Transverse colon (tissue), 4 donors: Measurements from ENCODE around the gene ABHD17A. TPM values are rescaled to one million over a fixed set of nuclear protein-coding genes. Genes with fewer than 3 reads are reported as not detected.

Experiments
- DNase-seq: peaks from one replicate; pipeline ENCODE4 v3.0.0-alpha.2; 2019
- H3K27ac ChIP-seq, 4 donors: fragments of 200-600 bp; sonication (generic); 2 replicates each; pipeline ENCODE4 v1.5.1; 2016 to 2018; ENCODE audit warnings: inconsistent platforms in 4 of 4
- H3K27me3 ChIP-seq: fragments of 200-600 bp; sonication (generic); 2 replicates; pipeline ENCODE4 v1.5.1; 2017; ENCODE audit warnings: inconsistent platforms
- H3K36me3 ChIP-seq, 4 donors: fragments of 200-600 bp; sonication (generic); 2 replicates each; pipeline ENCODE4 v1.5.1; 2017 to 2019; ENCODE audit warnings: inconsistent platforms in 4 of 4
- H3K4me1 ChIP-seq, 4 donors: fragments of 200-600 bp; sonication (generic); 2 replicates each; pipeline ENCODE4 v1.5.1; 2017 to 2020; ENCODE audit warnings: inconsistent platforms in 4 of 4
- H3K4me3 ChIP-seq, 4 donors: fragments of 200-600 bp; sonication (generic); 1 replicate in 1 of 4; 2 replicates in 3 of 4; pipeline versions ENCODE4 v1.5.1 to v1.6.1; 2017 to 2019; ENCODE audit warnings: inconsistent platforms in 4 of 4
- H3K9me3 ChIP-seq, 2 donors: fragments of 200-600 bp; sonication (generic); 2 replicates each; pipeline ENCODE4 v1.5.1; 2017 to 2019; ENCODE audit warnings: inconsistent platforms in 2 of 2
- EP300 ChIP-seq: sonication (generic); formaldehyde crosslinking; IDR thresholded peaks from one replicate; pipeline ENCODE4 v1.6.1; 2017; ENCODE audit warnings: antibody characterized with exemption, low read depth
- POLR2A ChIP-seq: fragments of 450-650 bp; IDR thresholded peaks from one replicate; pipeline ENCODE4 v1.6.1; 2016; ENCODE audit warnings: antibody characterized with exemption, mild to moderate bottlenecking, moderate library complexity
- POLR2AphosphoS5 ChIP-seq, 3 donors: sonication (generic); formaldehyde crosslinking; IDR thresholded peaks; one replicate each; pipeline ENCODE4 v1.6.1; 2016; ENCODE audit warnings: antibody characterized with exemption in 3 of 3
- WGBS, 2 donors: methylation state at CpG; one replicate each; pipeline ENCODE4 v1.1.5; 2018; ENCODE audit warnings: low coverage in 1 of 2; 5-methylcytosine and 5-hydroxymethylcytosine counted together
- in situ Hi-C, 4 donors: fragments of 200-750 bp; cut with MboI; loops; one replicate each; pipeline versions ENCODE4 v1.15.0 to v1.15.1; 2017; ENCODE audit warnings: low sequenced_read_pairs in 3 of 4, low pct_ligation_motif_present in 1 of 4, low pct_unique_long_range_greater_than_20kb in 1 of 4
- intact Hi-C: fragments of 100-400 bp; cut with DNase I; formaldehyde crosslinking; loops from one replicate; pipeline ENCODE4 v1.15.1; 2023; ENCODE audit warnings: low total_unique reads
- total RNA-seq, 4 donors: library from RNA; depleted of rRNA; stranded (reverse); fragments of >200 nt; gene quantifications; one replicate each; pipeline ENCODE4 v1.1.0, GENCODE V29; 2016
- TF ChIP-seq, protein P1 (sequence below), 5 experiments: fragments of 200-600 bp in 3 of 5; fragments of 450-650 bp in 2 of 5; sonication (generic) in 3 of 5; IDR thresholded peaks; 1 replicate in 2 of 5; 2 replicates in 3 of 5; pipeline ENCODE4 v1.5.1; 2016 to 2017; ENCODE audit warnings: antibody characterized with exemption in 5 of 5, inconsistent platforms in 3 of 5, mild to moderate bottlenecking in 2 of 5, moderate library complexity in 1 of 5

Gene ABHD17A
- total RNA-seq, 4 donors from 2014 or later, result 90.0 to 179 (median 140) TPM

DNA sequence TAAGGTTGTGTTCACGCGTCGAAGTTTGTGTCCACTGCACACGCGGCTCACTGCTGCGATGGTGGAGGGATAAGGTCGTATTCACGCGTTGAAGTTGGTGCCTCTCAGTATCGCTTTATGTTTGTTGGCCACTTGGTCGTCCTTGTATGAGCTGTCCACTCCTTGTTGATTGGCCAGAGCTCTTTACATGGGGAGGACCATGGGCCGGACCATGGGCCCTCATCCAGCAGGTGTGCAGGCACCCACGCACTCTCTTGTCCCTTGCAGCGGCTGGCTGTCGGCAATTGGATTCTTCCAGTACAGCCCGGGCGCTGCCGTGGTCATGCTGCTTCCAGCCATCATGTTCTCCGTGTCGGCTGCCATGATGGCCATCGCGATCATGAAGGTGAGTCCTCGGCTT lies 37.5 kb upstream of the ABHD17A start:
- no peaks in the 10 kb centered on the region for H3K9me3 ChIP-seq
- no peak overlapping the region for H3K27ac ChIP-seq
- no peak for DNase-seq
- H3K36me3 ChIP-seq, result peaks cover 0 to 33% (median 14%) of the 10 kb centered on the region in 4 donors
- TF ChIP-seq POLR2AphosphoS5 (IDR thresholded peaks at IDR 0.05) (no peak), EP300 (no peak), POLR2A (no peak)
- TF ChIP-seq, protein P1, sequence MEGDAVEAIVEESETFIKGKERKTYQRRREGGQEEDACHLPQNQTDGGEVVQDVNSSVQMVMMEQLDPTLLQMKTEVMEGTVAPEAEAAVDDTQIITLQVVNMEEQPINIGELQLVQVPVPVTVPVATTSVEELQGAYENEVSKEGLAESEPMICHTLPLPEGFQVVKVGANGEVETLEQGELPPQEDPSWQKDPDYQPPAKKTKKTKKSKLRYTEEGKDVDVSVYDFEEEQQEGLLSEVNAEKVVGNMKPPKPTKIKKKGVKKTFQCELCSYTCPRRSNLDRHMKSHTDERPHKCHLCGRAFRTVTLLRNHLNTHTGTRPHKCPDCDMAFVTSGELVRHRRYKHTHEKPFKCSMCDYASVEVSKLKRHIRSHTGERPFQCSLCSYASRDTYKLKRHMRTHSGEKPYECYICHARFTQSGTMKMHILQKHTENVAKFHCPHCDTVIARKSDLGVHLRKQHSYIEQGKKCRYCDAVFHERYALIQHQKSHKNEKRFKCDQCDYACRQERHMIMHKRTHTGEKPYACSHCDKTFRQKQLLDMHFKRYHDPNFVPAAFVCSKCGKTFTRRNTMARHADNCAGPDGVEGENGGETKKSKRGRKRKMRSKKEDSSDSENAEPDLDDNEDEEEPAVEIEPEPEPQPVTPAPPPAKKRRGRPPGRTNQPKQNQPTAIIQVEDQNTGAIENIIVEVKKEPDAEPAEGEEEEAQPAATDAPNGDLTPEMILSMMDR (IDR thresholded peaks at IDR 0.05), result no peak
- WGBS, 2 donors, result 94 to 100% methylated on average over 10 to 23 of the region's 23 CpGs
- in situ Hi-C loops (no loop called here), intact Hi-C loops (loop anchor here (10.0 kb wide), 1 partner anchor 152 kb away; no protein-coding TSS in a partner anchor)
- H3K27me3 ChIP-seq, result no peaks in the 10 kb centered on the region
- H3K4me3 ChIP-seq, result no peak overlapping the region
- H3K4me1 ChIP-seq, result no peaks in the 10 kb centered on the region

GRCh38 chr19:1921825-1922224 lies 36.5 kb upstream of the ABHD17A start:
- no peak overlapping the region for H3K4me3 ChIP-seq
- H3K27me3 ChIP-seq, result no peaks in the 10 kb centered on the region
- no peak overlapping the region for H3K27ac ChIP-seq
- H3K36me3 ChIP-seq, result peaks cover 0 to 33% (median 14%) of the 10 kb centered on the region in 4 donors
- WGBS, 2 donors, result 77% methylated on average over 15 of the region's 15 CpGs; no CpG with 5 or more reads in 1 of the 2 donors
- no peak for DNase-seq
- intact Hi-C loops, result loop anchor here (10.0 kb wide), 1 partner anchor 153 kb away; no protein-coding TSS in a partner anchor
- in situ Hi-C loops, result no loop called here
- no peaks in the 10 kb centered on the region for H3K9me3 ChIP-seq
- H3K4me1 ChIP-seq, result no peaks in the 10 kb centered on the region
- no peak for TF ChIP-seq POLR2A
- TF ChIP-seq, protein P1 (IDR thresholded peaks at IDR 0.05), result no peak
- TF ChIP-seq POLR2AphosphoS5 (IDR thresholded peaks at IDR 0.05), result no peak
- TF ChIP-seq EP300, result no peak

- DNase-seq, result no peak
- H3K27ac ChIP-seq, result no peak overlapping the region
- in situ Hi-C loops, result no loop called here
- 93 to 95% methylated on average over 3 to 19 of the region's 19 CpGs for WGBS, 2 donors
- no peaks in the 10 kb centered on the region for H3K27me3 ChIP-seq
- no peak overlapping the region for H3K4me3 ChIP-seq
- no peak for TF ChIP-seq EP300
- TF ChIP-seq, protein P1 (IDR thresholded peaks at IDR 0.05), result no peak
- TF ChIP-seq POLR2A, result no peak
- TF ChIP-seq POLR2AphosphoS5 (IDR thresholded peaks at IDR 0.05), result no peak
- H3K4me1 ChIP-seq, result no peaks in the 10 kb centered on the region
- H3K36me3 ChIP-seq, result peaks cover 0 to 33% (median 14%) of the 10 kb centered on the region in 4 donors
- intact Hi-C loops, result loop anchor here (10.0 kb wide), 1 partner anchor 153 kb away; no protein-coding TSS in a partner anchor
- H3K9me3 ChIP-seq, result no peaks in the 10 kb centered on the region
These were observed 36.0 kb upstream of the ABHD17A start for GRCh38 chr19:1921326-1921725.

DNA sequence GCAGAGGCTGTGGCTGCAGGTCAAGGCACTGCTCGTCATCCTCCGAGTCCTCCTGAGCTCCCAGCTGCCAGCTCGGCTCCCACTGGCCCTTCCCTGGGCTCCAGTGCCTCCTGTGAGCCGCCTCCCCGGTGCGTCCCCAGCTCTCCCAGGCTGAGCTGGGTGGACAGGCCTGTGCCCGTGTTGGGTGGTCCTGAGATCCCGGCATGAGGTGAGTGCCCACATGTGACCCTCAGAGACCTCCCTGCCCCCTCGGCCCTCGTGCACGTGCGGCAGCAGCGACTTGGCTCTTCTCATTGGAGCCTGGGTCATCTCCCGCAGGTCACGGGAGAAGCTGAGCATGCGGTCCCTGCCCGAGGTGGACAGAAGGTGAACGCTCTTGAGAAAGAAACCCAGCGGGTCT lies 35.3 kb upstream of the ABHD17A start:
- TF ChIP-seq, protein P1 (IDR thresholded peaks at IDR 0.05), result no peak
- TF ChIP-seq POLR2AphosphoS5 (IDR thresholded peaks at IDR 0.05), result no peak
- TF ChIP-seq EP300, result no peak
- TF ChIP-seq POLR2A, result no peak
- in situ Hi-C loops, result no loop called here
- Histone ChIP-seq H3K27me3 (no peaks in the 10 kb centered on the region), H3K9me3 (no peaks in the 10 kb centered on the region), H3K4me3 (no peak overlapping the region), H3K4me1 (no peaks in the 10 kb centered on the region), H3K36me3 (peaks cover 0 to 33% (median 14%) of the 10 kb centered on the region in 4 donors), H3K27ac (no peak overlapping the region)
- DNase-seq, result no peak
- intact Hi-C loops, result loop anchor here (10.0 kb wide), 1 partner anchor 154 kb away; no protein-coding TSS in a partner anchor
- 96% methylated on average over 17 of the region's 19 CpGs; no CpG with 5 or more reads in 1 of the 2 donors for WGBS, 2 donors
